ENCODE measurements around the gene SLC7A6. TPM values are rescaled to one million over a fixed set of nuclear protein-coding genes. Genes with fewer than 3 reads are reported as not detected.

The SLC7A6 gene
- total RNA-seq, 1 experiment from 2014 or later = 267 TPM

DNA sequence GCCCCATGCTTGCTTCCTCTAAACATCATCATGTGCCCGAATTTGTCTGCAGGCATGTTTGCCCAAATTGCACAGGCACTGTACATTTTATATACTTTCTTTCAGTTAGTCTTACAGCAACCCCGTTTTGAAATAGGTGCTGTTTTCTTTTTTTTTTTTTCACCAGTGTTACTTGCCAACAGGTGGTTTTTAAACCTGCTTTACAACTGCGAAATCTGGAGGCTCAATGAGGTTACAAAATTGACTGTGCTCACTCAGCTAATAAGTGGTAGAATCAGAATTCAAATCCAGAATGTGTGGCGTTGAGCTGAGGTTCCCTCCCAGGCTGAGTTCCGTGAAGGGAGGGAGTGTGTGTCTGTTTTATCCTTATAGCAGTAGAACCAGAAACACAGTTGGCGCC lies 13.4 kb upstream of the SLC7A6 start:
- Mint-ChIP-seq H3K27ac (ENCODE audit: unreplicated experiment) (no peak overlapping the region), H3K27me3 (ENCODE audit: insufficient read depth, unreplicated experiment) (no peaks in the 10 kb centered on the region), H3K4me1 (ENCODE audit: low read depth, unreplicated experiment) (peaks cover 9% of the 10 kb centered on the region), H3K36me3 (ENCODE audit: insufficient read depth, unreplicated experiment) (peaks cover 48% of the 10 kb centered on the region), H3K9me3 (ENCODE audit: unreplicated experiment) (no peaks in the 10 kb centered on the region), H3K4me3 (ENCODE audit: unreplicated experiment) (no peak overlapping the region)
- H3K9me3 ChIP-seq = no peaks in the 10 kb centered on the region
- no TSS peak for BruUV-seq (replicated peaks)
- H3K36me3 ChIP-seq (ENCODE audit: control insufficient read depth, insufficient read depth, low read length) = no peaks in the 10 kb centered on the region
- DNase-seq = no peak
- ChIA-PET CTCF (no interaction called here), POLR2A (no interaction called here)
- no peaks in the 10 kb centered on the region for H3K27me3 ChIP-seq (replicated peaks; ENCODE audit: control insufficient read depth, insufficient read depth, low read length)
- intact Hi-C loops (cut with micrococcal nuclease; ENCODE audit: unreplicated experiment) = no loop called here
- no peak overlapping the region for H3K4me3 ChIP-seq (ENCODE audit: low read depth, low read length)
- TF ChIP-seq, protein P1, sequence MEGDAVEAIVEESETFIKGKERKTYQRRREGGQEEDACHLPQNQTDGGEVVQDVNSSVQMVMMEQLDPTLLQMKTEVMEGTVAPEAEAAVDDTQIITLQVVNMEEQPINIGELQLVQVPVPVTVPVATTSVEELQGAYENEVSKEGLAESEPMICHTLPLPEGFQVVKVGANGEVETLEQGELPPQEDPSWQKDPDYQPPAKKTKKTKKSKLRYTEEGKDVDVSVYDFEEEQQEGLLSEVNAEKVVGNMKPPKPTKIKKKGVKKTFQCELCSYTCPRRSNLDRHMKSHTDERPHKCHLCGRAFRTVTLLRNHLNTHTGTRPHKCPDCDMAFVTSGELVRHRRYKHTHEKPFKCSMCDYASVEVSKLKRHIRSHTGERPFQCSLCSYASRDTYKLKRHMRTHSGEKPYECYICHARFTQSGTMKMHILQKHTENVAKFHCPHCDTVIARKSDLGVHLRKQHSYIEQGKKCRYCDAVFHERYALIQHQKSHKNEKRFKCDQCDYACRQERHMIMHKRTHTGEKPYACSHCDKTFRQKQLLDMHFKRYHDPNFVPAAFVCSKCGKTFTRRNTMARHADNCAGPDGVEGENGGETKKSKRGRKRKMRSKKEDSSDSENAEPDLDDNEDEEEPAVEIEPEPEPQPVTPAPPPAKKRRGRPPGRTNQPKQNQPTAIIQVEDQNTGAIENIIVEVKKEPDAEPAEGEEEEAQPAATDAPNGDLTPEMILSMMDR (IDR thresholded peaks at IDR 0.05; ENCODE audit: insufficient read depth in 1 of 2, low read depth in 1 of 2, low read length in 1 of 2, severe bottlenecking in 1 of 2, unreplicated experiment in 1 of 2) = no peak
- H3K4me1 ChIP-seq = peaks cover 10% of the 10 kb centered on the region

DNA sequence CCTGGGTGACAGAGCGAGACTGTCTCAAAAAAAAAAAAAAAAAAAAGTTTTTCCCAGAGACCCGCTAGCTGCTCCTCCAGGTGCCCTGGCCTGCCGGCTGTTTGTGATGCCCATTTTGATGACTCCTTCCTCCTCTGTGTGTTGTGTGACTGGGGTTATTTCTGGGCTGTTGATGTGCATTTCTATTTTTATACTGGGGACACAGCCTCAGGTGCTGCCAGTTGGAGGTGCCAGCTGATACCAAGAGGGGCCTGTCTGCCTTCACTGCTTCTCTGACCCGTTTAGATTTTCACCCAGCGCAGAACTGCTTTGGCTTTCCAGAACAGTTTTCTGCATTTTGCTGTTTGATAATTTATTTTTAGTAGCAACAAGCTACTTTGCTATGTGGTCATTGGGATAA lies 12.5 kb upstream of the SLC7A6 start:
- Mint-ChIP-seq H3K9me3 (ENCODE audit: unreplicated experiment) (no peaks in the 10 kb centered on the region), H3K36me3 (ENCODE audit: insufficient read depth, unreplicated experiment) (peaks cover 52% of the 10 kb centered on the region), H3K4me1 (ENCODE audit: low read depth, unreplicated experiment) (peaks cover under 1% of the 10 kb centered on the region), H3K27ac (ENCODE audit: unreplicated experiment) (no peak overlapping the region), H3K4me3 (ENCODE audit: unreplicated experiment) (no peak overlapping the region), H3K27me3 (ENCODE audit: insufficient read depth, unreplicated experiment) (no peaks in the 10 kb centered on the region)
- intact Hi-C loops (cut with micrococcal nuclease; ENCODE audit: unreplicated experiment) = no loop called here
- Histone ChIP-seq H3K27me3 (replicated peaks; ENCODE audit: control insufficient read depth, insufficient read depth, low read length) (no peaks in the 10 kb centered on the region), H3K4me3 (ENCODE audit: low read depth, low read length) (no peak overlapping the region), H3K4me1 (peaks cover 2% of the 10 kb centered on the region; the same call in 1 of the 2 replicates), H3K9me3 (no peaks in the 10 kb centered on the region), H3K36me3 (ENCODE audit: control insufficient read depth, insufficient read depth, low read length) (no peaks in the 10 kb centered on the region)
- TF ChIP-seq, protein P1 (IDR thresholded peaks at IDR 0.05; ENCODE audit: insufficient read depth in 1 of 2, low read depth in 1 of 2, low read length in 1 of 2, severe bottlenecking in 1 of 2, unreplicated experiment in 1 of 2) = no peak
- no TSS peak for BruUV-seq (replicated peaks)
- CTCF ChIA-PET = interaction anchor here (1.5 kb wide), 1 partner anchor 12 kb away, joined by 4 read pairs; the partner anchor contains the start of gene SLC7A6
- DNase-seq = no peak
- POLR2A ChIA-PET = no interaction called here

DNA sequence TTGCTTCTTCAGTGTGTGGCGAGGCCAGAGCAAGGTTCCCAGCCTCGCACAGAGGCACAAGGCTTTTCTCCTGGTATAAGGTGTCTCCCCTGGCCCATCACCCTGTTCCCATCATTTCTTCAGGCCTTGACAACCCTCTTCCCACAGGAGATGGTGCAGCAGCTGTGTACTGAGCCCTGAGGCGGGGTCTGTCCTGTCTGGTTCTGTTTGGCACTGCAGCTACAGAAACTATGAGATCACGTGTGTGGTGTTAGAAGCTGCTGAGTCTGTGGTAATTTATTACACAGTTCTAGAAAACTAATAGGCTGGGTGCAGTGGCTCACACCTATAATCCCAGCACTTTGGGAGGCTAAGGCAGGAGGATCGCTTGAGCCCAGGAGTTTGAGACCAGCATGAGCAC lies 11.9 kb upstream of the SLC7A6 start:
- no peak for DNase-seq
- TF ChIP-seq, protein P1 (IDR thresholded peaks at IDR 0.05; ENCODE audit: insufficient read depth in 1 of 2, low read depth in 1 of 2, low read length in 1 of 2, severe bottlenecking in 1 of 2, unreplicated experiment in 1 of 2) = no peak
- BruUV-seq (replicated peaks) = no TSS peak
- Histone ChIP-seq H3K4me3 (ENCODE audit: low read depth, low read length) (no peak overlapping the region), H3K27me3 (replicated peaks; ENCODE audit: control insufficient read depth, insufficient read depth, low read length) (no peaks in the 10 kb centered on the region), H3K4me1 (peaks cover 4% of the 10 kb centered on the region), H3K36me3 (ENCODE audit: control insufficient read depth, insufficient read depth, low read length) (no peaks in the 10 kb centered on the region), H3K9me3 (no peaks in the 10 kb centered on the region)
- no peaks in the 10 kb centered on the region for H3K9me3 Mint-ChIP-seq (ENCODE audit: unreplicated experiment)
- peaks cover 3% of the 10 kb centered on the region for H3K4me1 Mint-ChIP-seq (ENCODE audit: low read depth, unreplicated experiment)
- ChIA-PET CTCF (interaction anchor here (1.5 kb wide), 1 partner anchor 12 kb away, joined by 4 read pairs; the partner anchor contains the start of gene SLC7A6), POLR2A (no interaction called here)
- intact Hi-C loops (cut with micrococcal nuclease; ENCODE audit: unreplicated experiment) = no loop called here
- no peak overlapping the region for H3K27ac Mint-ChIP-seq (ENCODE audit: unreplicated experiment)
- H3K4me3 Mint-ChIP-seq (ENCODE audit: unreplicated experiment) = no peak overlapping the region
- peaks cover 55% of the 10 kb centered on the region for H3K36me3 Mint-ChIP-seq (ENCODE audit: insufficient read depth, unreplicated experiment)
- no peaks in the 10 kb centered on the region for H3K27me3 Mint-ChIP-seq (ENCODE audit: insufficient read depth, unreplicated experiment)
